ENCODE measurements around the gene FOXS1.

FOXS1 gene

GRCh38 chr20:31860390-31861134 is 15.2 kb upstream of the FOXS1 start:
- no peak for DNase-seq

GRCh38 chr20:31859998-31860380 is 14.6 kb upstream of the FOXS1 start:
- DNase-seq: no peak

- DNase-seq: no peak
These were observed 14.0 kb upstream of the FOXS1 start for GRCh38 chr20:31859266-31859997.

GRCh38 chr20:31858760-31859083 is 13.3 kb upstream of the FOXS1 start:
- DNase-seq: no peak

GRCh38 chr20:31857861-31858759 is 12.7 kb upstream of the FOXS1 start:
- DNase-seq: no peak

- no peak for DNase-seq
These were observed 11.1 kb upstream of the FOXS1 start for GRCh38 chr20:31856516-31856915.

GRCh38 chr20:31853481-31853880 is 8.1 kb upstream of the FOXS1 start:
- no peak for DNase-seq

- DNase-seq: no peak
These were observed 6.0 kb upstream of the FOXS1 start for GRCh38 chr20:31851240-31851955.

GRCh38 chr20:31849306-31849930 is 4.0 kb upstream of the FOXS1 start:
- DNase-seq: no peak

GRCh38 chr20:31848088-31848999 is 2.9 kb upstream of the FOXS1 start:
- DNase-seq: no peak

GRCh38 chr20:31846793-31847138 is 1.4 kb upstream of the FOXS1 start:
- no peak for DNase-seq

- no peak for DNase-seq
These were observed 586 bp downstream of the FOXS1 start for GRCh38 chr20:31844737-31845299.

- DNase-seq: no peak
These were observed 1.5 kb downstream of the FOXS1 start for GRCh38 chr20:31843881-31844280.

- no peak for DNase-seq
These were observed 2.1 kb downstream of the FOXS1 start for GRCh38 chr20:31843288-31843687.

GRCh38 chr20:31842471-31843157 is 2.8 kb downstream of the FOXS1 start:
- DNase-seq: no peak

GRCh38 chr20:31841928-31842327 is 3.5 kb downstream of the FOXS1 start:
- DNase-seq: no peak

GRCh38 chr20:31840906-31841816 is 4.2 kb downstream of the FOXS1 start:
- no peak for DNase-seq

- no peak for DNase-seq
These were observed 5.5 kb downstream of the FOXS1 start for GRCh38 chr20:31839782-31840487.
